GM04504 (cell line): ENCODE data around the gene CCDC85C.
A peak's percentile ranks its signal among the peaks of the same experiment; 100 is the strongest.

Experiments used
- DNase-seq: peaks from one replicate; pipeline ENCODE4 v3.0.0-alpha.2; 2012; ENCODE audit warnings: low read depth

CCDC85C gene

GRCh38 chr14:99509871-99510555, 94.0 kb downstream of the CCDC85C start:
- no peak for DNase-seq

- DNase-seq, result no peak
These were observed 94.9 kb downstream of the CCDC85C start for GRCh38 chr14:99508896-99509629.

- no peak for DNase-seq
These were observed 96.0 kb downstream of the CCDC85C start for GRCh38 chr14:99507860-99508640.

DNA sequence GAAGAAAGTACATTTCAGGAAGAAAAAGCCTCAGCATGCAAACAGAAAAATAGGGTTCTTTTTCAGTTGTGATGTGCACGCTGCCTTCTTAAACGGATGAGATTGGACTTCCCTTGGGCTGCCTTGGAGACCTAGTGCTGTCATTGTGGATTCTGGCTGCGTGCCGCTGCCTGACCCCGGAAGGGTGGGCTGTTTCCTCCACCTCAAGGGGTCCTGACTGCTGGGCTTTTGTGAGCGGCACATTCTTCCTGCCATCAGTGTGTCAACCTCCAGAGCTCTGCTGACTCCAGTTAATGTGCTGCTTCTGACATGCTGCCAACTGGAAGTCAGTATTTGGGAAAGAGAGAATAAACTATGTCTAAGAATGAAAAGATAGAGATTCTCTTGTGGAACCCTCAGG, 97.7 kb downstream of the CCDC85C start:
- no peak for DNase-seq

DNA sequence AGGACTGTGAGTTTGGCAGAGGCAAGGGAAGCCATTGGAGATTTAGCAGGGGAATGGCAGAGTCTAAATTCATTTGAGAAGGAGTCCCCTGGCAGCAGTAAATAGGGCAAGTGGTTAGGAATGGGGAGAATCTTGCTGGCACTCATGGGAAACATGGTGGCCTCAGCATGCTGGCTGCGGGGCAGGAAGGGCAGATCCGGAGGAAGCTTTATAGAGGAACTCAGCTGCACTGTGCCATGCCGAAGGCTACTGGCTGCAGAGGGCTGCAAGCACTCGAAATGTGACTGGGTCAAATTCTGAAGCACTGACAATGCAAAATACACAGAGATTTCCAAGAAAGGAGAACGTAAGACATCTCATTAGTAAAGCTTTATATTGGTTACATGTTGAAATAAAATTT, 98.9 kb downstream of the CCDC85C start:
- DNase-seq, result no peak

GRCh38 chr14:99503848-99504453, 100.1 kb downstream of the CCDC85C start:
- DNase-seq, result no peak

- DNase-seq, result no peak
These were observed 101.0 kb downstream of the CCDC85C start for GRCh38 chr14:99502989-99503421.

GRCh38 chr14:99497894-99498293, 106.1 kb downstream of the CCDC85C start:
- DNase-seq, result no peak

DNA sequence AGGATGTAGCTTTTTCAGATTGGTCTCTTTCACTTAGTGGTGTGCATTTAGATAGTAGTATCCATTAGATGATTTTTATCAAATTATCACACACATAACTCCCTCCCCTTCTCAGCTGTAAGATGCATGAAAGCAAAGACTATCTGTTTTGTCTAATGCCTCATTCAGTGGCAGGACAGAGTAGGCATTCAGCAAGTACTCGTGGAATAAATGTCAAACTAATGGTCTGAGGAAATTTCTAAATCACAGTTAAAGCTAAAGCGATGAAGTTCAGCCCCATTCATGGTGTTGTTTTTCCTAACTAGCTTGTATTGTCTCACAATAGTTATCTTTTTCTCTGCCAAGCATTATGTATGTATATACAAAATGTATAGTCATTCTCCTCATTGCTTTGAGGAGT, 106.7 kb downstream of the CCDC85C start:
- no peak for DNase-seq

DNA sequence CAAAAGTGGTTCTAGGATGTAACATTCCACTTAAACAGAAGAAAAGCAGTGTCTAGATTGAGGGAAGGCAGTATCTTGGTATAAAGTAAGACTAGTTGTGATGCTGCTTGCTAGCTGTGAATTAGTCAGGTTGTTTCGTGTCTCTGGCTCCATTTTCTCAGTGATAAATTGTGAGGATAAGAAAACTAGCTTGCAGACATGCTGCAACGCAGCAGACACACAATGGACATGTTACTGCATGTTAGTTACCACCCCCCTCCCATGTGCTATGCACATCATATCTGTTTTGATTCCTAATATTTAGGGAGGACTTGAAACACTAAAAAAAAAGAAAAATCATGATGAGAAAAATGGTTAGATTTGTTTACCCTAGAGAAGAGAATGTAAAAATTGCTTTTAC, 119.9 kb downstream of the CCDC85C start:
- no peak for DNase-seq

DNA sequence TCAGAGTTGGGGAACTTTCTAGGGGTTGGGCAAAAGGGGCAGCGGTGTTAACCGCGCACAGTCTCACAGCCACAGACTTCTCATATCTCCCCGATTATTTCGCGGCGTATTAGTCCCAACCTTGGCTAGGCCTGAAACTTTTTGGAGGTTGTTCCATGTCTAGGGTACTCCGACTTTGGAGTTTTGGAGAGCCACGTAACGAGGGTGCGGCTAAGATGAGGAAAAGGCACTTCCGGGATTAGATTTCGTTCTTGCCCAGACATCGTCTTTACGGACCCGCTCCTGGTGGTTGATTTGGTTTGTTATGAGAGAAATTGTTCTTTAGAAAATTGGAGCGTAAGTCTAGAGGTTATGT, 122.3 kb downstream of the CCDC85C start:
- no peak for DNase-seq

DNA sequence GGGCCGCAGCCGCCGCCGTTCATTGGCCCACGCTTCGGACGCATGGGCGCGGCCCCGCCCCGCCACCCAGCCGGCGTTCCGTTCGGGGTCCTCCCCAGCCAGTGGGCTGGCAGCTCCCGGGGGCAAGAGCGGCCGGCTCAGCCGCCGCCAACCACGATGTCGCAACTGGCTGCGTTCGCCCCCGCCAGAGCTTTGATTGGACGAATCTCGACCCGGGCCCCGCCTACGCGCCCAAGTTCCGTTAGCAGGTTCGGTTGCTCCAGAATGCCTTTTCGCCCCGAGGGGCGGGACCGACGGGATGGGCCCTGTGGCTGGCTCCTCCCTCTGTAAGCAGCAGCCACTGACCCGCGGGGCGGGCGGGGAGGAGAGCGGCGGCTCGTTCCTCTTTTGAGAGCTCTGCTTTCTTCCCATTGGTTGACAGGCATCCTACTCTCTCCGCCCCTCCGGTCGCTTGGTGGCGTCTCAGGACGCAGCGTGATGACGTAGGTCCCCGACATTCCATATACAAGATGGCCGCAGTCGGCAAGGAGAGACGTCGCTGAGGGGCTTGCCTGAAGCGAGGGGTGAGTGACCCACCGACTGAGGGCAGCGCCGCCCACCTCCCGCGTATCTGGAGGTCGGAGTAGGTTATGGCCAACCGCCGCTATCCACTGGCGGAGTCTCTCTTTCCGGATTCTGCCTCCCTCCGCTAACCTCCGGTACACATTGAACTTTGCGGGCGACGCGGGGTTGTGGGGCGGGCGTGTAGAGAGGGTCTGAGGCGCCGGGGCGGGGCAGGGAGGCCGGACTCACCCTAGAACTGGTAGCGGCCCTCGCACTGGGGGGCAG, 122.9 kb downstream of the CCDC85C start, which contains the start of gene CCNK:
CCNK (plus strand) TSS at position 493 of the 828 bp plus-strand sequence. CDS start 11,269 bp downstream, outside the sequence.
- peak; percentile 100 for DNase-seq

DNA sequence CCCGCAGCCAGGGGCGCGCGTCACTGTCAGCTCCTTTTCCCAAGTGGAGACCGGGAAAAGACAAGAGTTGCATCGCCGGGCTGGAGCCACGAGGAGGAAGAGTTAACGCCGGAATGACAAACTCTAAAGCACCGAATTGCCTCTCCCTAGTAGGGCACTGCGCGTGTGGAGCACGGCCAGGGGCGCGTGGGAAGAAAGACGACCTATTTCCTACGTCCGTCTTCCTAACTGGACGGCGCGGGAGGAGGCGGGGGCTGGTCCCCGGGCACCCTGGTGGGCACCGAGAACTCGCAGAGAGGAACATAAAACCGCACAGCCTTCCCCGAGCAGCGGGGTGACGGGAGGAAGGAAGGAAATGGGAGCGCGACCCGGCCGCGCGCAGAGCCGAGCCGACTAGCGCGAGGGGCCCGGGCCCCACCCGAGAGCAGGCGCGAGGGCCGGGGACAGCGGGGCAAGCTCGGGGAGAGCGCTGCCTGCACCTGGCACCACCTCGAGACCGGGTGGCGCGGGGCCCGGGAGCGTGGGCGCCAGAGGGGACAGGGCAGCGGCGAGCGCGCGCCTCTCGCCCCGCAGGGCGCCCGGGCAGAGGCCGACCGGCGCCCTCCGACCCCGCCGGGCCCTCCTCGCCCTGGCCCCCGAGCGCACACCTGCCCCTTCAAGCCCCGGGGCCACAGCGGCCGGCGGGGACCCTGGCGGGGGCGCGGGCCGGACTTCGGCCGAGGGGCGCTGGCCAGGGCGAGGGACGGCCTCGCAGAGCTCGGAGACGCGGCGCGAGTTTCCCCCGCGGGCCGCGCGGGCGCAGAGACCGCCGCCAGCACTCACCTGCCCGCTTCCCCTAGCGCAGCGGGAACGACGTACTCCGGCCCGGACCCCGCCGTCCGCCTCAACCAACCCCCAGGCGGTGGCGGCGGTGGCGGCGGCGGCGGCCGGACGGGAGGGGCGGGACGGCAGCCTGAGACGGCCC, 123.8 kb downstream of the CCDC85C start, which contains the start of gene SETD3:
SETD3 (minus strand) TSS at position 954 of the 964 bp plus-strand sequence. CDS start 15,054 bp downstream, outside the sequence.
- DNase-seq, result peak; percentile 38

DNA sequence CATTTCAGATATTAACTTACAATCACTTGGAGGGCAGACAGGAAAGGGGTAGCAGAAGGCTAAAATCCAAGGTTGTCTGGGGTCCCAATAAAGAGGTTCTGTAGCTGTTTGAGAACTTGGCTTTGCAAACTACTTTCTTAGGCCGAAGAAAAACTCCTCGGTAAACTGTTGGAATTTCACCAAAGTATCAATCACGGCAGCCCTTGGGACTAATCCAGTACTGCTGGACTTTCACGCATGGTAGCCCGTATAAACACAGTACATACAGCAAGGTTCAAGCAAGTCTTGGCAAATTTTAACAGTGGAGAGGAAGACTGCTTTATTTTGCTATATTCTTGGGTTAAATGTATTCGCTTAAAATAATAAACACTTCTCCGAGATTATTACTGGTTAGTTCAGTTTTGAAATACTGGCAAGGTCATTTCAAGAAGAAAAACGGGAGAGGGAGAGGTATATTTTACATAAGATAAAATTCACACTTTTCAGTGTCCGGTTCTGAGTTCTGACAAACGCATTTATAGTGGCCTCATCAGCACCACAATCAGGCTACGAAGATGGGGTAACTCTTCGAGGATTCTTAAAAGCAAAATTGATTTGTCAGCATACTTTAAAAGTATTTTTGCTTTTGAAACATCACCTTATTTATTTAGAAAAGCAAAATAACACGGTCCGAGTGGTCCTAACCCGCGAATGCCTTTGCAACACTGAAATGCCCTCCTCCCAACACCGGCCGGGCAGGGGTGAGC, 124.7 kb downstream of the CCDC85C start:
- no peak for DNase-seq

- no peak for DNase-seq
These were observed 125.9 kb downstream of the CCDC85C start for GRCh38 chr14:99478128-99478527.

GRCh38 chr14:99476864-99477263, 127.1 kb downstream of the CCDC85C start:
- DNase-seq, result no peak

DNA sequence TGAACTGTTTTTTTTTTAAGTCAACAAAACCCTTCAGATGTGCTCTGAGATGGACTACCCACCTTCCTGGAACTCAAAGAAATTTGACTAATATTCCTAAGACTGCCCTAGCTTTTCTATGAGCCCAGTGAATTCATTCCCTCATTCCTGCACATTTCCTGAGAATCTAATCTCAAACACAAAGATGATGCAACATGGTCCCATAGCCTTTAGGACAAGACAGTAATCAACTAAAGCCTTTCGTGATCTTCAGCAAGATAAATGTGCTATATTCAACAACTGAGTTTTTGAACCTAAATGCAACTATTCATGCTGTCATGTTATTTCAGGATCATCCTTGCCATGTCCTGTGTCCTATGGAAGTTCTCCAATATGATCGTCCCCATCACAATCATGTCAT, 128.3 kb downstream of the CCDC85C start:
- no peak for DNase-seq

DNA sequence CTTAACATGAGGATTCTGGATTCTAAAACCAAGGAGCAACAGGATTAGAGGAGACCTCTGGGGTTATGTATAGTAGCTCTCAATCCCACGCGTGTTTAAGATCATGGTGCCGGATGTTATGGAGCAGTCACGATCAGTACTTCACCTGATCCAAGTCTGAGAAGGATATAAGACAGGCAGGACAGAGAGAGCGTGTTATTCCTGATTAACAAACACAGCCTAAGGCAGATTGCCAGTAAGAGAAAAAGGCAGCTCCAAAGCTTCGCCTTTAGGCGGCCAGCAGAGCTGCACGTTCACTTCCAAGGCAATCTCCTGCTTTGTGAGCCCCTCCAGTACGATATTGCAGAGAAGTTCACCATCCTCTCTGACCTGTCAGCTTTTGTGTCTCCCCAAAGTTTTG, 128.8 kb downstream of the CCDC85C start:
- DNase-seq, result no peak

GRCh38 chr14:99473458-99473857, 130.5 kb downstream of the CCDC85C start:
- no peak for DNase-seq
